ENCODE data around the gene WASL.

Gene WASL

DNA sequence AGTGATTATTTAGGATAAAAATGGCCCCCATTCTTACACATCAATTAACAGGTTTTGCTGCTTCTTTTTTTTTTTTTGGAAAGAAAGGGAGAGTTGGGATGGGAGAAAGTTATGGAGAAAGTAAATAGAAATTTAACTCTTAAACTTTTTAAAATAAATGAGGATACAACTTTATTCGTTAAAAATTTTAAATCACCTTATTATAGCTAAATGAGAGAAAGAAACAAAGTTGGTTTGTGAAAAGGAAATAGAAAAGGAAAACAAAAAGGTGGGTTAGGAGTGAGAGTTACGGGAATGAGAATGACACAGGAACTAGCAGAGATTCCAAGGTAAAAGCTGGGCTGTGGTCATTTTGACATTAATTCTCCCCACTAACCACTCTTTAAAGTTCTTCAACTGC lies 58.3 kb downstream of the WASL start:
- DNase-seq (ENCODE audit: low read depth): no peak

DNA sequence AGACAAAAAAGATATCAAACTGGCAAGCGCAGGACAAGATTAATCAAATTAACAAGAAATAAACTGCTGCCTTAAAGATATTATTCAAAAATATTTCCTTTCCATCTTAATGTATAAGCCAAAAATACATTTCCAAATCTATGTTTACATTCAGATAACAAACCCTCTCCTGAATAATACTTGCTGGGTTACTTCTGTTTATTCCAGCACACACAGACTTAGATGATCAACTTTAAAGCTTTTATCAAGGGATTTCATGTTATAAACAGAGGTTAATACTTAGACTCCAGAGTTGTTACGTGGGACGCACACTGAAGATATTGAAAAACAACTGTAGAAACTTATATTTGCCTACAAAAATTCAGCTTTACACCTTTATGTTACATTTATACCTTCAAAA lies 59.6 kb downstream of the WASL start:
- no peak for DNase-seq (ENCODE audit: low read depth)

DNA sequence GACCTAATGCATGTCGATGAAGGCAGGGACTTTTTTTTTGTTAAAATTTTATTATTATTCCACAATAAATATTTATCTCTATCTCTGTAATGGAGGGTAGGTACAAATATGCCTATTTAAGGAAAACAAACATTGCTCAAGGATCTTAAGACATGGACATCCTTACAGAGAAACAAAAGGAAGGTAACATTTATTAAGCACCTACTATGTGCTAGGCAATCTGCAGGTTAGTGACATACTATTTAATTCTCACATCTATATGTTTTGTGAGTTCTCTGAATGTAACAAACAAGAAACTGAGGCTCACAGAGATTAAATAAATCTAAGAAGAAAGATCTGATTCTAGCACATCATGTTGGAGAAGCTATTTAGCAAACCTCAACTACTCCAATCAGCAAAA lies 61.1 kb downstream of the WASL start:
- DNase-seq (ENCODE audit: low read depth): no peak

DNA sequence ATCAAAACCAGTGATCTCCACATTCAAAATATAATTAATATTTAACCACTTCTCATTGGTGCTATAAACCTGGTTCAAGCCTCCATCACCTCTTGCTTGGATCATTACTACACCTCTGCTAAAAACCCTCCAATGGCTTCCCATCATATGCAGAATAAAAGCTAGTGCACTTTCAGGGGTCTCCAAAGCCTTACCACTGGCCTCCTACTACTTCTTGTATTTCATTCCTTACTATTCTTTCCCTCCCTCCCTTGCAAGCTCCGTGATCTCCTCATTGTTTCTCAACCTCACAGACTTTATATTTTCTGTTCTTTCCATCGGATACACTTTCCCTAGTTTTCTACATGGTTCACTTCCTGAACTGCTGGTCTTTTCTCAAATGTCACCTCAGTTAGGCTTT lies 61.6 kb downstream of the WASL start:
- DNase-seq (ENCODE audit: low read depth): no peak

DNA sequence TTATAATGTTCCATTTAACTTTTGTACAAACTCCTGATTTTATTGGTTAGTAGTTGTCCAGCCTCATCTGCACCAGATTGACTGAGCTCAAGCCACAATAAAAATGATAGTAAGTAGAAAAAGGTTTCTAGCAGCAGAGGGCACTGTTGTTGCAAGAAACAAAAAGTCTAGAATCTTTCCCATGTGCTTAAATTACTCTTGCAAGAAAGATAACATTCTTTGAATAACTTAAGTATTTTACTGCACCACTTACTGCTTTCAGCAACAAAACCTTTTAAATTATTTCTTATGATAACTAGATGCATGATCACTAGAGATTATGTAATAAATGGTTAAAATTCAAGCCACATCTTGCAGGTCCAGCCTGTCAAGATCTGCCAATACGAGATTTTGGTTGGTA lies 66.1 kb downstream of the WASL start:
- DNase-seq (ENCODE audit: low read depth): no peak

DNA sequence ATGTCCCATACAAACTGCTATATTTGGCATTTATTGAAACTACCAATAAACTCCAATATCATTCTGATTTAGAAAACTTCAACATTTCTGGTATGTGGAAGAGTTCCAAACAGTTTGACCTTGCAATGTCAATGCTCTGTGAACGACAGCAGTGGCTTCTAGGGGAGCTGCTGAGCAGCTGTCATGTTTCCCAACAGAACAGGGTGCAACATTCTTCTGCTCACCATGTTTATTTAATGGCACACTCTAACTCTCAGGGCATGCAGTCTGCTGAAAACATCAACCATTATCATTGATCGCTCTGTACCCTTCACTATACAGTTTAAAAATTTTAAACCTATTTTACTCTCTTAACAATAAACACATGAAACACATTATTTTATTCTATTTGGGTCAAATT lies 67.2 kb downstream of the WASL start:
- no peak for DNase-seq (ENCODE audit: low read depth)

DNA sequence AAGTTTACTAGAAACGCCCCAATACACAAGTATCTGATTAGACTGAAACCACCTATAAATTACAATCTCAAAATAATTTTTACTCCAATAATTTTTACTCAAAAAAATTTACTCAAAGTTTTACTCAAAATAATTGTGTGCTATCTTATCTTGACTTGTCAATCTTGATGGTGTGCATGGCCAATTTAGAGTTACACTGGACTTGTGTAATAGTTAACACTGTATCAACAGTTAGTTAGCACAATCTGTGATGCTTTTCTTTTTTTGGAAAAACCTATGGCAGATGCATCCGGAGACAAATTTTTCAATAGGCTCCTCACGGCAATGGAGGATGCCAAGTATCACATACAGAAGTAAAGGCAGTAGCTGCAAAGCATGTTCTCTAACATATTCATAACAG lies 68.2 kb downstream of the WASL start:
- no peak for DNase-seq (ENCODE audit: low read depth)

DNA sequence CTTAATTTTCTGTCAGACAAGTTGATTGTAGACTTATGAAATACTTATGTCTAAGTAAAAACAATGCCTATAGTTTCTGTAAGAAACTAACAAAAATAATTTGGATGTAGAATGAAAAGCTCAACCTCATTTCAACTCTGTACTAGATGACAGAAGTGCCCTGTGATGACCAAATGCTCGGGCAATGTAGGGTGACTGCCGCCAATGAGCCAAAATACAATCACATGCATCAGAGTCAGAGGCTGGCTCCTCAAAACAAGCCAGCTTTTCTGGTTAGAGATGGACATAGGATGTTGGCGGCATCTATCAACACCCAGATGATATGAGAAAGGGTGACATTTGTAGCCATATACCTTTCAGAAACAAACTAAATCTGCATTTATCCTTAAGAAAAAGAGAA lies 69.2 kb downstream of the WASL start:
- DNase-seq (ENCODE audit: low read depth): no peak

DNA sequence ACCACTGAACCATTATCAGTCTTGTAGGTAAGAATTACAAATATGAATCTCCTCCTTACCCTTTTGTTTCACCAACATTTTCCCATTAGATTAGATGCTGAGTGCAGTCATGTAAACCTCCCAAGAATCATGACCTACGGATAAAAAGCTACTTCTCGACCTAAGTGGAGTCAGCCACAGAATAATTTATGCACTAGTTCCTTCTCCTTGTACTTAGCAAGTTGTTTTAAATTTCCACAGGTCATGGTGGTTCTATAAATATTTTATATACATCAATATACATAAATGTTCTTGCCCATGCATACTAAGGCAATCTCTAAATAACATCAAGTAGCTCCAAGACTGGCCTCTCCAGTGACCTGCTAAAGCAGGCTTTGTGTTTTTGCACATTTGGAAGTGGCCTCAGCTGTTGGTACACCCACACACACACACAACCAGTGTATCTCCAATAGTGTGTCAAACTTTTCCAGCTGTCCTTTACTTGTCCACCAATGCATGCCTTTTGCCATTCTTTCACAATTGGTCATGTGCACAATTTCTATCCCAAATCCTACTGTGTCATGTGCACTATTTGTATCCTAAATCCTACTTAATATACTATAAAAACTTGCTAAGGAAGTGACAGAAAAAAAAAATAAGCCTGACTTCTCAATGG lies 71.6 kb downstream of the WASL start:
- no peak for DNase-seq (ENCODE audit: low read depth)

DNA sequence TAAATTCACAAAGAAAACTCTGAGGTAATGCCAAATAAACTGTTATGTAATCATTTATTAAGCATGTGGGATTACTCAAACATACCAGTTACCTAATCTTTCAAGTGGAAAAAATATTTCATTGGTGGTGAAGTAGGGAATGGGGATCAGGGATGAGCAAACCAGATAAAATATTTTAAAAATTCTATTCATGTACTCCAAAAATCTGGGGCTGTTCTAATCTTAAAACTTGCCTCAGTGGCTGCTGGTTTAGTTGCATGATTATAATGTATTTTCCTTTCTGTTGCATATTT lies 73.7 kb downstream of the WASL start:
- no peak for DNase-seq (ENCODE audit: low read depth)

DNA sequence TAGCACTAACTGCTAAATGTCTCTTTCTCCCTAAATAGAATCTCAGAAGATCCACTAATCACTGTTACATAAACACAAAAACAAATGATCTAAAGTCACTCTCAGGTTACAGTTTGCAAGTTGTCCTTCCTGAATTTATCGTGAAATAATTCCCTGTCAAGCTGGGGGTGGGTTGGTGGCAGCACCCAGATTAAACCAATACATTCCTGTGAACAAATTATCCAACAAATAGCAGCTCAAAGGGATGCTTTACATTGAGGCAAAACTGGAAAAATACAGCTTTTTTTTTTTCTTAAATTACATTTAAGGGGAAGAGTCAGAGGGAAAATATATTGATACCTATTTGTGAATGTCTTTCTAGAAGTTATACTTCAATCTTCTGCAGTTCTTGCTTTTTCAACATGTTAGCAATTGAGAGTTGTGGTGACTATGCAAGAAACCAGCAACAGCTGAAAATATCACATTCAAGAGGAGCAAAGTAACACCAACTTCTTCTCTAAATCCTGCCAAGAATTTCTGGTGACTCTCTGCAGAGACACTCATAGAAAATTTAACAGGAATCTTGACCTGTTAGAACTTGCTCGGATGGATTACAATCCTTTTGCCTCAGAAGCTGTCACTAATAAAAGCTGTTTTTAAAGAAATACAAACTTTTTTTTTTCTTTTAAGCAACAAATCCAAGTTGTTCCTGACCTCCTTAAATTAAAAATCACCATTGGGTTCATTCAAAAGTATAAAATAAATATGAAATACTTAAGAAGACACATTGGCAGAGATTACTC lies 74.2 kb downstream of the WASL start:
- DNase-seq (ENCODE audit: low read depth): no peak

DNA sequence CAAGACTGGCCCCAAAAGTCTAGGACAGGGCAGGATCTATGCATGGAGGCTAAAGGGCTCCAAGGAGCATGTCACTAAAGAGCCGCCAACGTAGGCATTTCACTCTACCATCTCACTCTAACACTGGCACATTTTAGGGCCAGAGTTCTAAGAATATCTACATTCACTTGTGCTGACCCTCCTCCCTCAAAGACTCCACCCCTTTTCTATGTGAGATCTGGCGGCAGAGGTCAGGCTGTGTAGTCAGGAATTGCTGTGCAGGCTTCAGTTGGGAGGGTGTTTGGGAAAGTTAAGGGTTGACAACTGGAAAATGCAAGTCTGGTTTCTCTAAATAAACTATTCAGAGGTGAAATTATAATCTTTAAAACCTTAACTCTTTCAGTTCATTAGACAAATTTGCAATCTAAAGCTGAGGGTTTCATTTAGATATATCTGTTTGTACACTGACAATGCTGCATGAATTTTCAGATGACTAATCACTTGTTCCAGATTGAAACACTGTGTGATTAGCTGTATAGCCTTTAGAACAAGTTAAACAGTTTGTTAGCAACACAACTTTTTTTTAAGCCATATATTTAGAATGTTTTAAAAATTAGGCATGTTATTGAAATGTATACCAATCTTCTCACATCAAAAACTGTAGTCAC lies 74.9 kb downstream of the WASL start:
- no peak for DNase-seq (ENCODE audit: low read depth)

DNA sequence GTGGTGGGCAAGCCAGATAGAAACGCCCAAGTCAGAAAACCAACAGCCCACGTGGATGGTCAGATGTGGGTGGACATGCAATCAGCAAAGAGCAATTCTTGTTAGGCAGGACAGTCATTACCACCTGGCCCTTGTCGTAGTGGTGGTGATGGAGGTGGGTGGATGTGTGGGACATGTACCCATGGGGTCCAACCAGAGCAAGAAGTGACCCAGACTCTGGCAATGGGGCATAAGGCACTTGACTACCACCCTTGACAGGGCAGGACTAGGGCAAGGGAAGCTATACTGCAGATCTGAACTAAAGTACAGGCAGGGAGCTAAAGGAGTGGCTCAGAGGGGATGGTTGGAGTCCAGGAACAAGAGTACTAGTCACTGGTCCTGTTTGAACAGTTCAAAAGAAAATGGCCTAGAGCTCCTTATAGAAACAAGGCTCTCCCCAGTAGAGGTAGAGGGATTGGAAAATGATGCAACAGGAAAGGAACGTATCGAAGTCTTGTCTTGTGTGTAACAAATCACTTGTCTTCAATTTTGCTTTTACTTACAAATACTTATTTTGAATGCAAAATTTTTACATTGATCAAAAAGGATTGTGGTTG lies 75.6 kb downstream of the WASL start:
- no peak for DNase-seq (ENCODE audit: low read depth)

DNA sequence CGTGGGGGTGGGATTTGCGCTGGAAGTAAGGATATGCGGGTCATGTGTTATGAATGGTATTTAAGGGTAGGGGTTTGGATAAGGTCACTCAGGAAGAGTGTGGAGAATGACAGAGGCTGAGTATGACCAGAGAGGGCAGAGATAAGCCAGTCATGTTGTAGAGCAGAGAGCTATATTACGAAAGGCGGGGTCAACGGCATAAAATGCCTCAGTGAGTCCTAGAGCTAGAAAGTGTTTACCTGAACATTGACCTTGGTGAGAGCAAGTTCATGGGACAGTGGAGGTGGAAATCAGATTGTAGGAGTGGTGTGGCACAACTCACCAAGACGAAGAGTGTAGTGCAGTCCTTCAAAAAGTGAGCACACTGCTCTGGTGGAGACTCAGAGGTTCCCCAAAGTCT lies 79.3 kb downstream of the WASL start:
- DNase-seq (ENCODE audit: low read depth): no peak

DNA sequence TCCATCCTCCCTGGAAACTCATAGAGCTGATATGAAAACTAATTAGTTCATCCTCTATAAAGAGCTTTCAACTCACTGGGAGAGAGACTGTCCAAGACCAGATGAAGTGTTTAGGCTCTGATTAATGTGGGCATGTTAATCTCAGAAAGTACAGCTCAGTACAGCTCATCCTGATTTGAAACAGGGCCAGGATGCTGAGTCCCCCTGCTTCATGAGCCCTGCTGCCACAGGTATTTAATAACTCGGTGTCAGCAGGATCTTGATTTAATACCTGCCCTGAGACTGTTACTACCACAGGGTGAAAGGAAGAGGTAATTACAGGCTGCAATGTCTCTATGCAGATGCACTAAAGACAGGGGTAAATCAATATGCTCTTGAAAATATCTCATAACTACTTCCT lies 82.3 kb downstream of the WASL start:
- no peak for DNase-seq (ENCODE audit: low read depth)

DNA sequence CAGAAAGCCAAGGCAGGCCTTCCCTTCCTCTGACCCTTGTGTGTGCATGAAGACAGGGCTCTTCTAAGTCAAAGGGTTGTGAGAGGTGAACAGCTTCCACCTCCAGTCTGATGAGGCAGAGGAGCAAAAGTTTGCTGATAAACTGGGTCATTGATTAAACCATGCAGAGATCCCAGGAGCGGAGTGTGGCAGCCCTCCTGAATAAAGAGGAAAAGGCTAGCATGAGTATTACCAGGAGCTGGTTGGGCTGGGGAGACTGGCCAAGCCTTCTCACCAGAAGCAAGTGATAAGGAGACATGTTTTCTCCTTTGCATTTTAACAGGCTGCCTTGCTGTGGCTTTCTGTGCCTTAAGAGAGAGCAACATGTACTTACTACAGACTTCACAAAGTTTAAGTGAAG lies 82.9 kb downstream of the WASL start:
- DNase-seq (ENCODE audit: low read depth): no peak

DNA sequence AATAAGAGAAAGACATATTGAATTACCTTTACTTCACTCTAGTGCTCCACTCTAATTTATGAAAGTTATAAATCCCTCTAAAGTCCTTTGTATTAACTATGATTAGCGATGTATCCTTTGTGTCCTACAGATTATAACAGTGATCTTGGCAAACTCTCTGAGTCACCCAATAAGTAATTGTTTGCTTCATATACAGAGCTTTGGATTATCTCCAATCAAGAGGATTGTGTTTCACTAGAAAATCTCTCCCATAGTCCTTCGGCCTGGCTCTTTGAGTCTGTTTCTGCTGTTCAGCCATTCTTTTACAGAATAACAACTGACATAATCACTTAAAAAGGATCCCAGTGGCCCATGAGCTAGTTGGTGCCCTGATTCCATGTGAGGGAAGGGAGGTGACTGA lies 83.6 kb downstream of the WASL start:
- DNase-seq (ENCODE audit: low read depth): no peak

DNA sequence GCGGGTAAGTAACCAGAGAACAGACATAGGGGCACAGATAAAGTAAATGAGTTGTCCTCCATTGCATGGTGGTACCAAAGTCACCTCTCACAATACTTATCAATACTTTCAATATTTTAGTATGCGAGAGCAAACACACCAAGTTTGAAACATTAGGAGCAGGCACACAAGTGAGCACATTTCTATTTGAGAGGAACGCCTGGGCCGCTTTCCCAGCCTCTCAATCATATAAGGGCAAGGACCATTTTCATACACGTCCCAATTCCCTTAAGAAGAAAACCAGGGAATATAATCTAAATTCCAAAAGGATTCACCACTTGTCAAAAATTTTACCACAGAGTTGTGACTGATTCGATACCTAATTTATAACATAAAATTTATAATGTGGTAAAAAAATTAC lies 85.6 kb downstream of the WASL start:
- no peak for DNase-seq (ENCODE audit: low read depth)

DNA sequence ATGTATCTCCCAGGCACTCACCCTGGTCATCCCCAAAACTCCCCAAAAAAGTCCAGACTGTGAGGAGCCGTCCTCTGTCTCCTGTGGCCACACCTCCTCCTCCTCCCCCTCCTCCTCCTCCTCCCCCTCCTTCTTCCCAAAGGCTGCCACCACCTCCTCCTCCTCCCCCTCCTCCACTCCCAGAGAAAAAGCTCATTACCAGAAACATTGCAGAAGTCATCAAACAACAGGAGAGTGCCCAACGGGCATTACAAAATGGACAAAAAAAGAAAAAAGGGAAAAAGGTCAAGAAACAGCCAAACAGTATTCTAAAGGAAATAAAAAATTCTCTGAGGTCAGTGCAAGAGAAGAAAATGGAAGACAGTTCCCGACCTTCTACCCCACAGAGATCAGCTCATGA lies 86.0 kb downstream of the WASL start:
- no peak for DNase-seq (ENCODE audit: low read depth)

DNA sequence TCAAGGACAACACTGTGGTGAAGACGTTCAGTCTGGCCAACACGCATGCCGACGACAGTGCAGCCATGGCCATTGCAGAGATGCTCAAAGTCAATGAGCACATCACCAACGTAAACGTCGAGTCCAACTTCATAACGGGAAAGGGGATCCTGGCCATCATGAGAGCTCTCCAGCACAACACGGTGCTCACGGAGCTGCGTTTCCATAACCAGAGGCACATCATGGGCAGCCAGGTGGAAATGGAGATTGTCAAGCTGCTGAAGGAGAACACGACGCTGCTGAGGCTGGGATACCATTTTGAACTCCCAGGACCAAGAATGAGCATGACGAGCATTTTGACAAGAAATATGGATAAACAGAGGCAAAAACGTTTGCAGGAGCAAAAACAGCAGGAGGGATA lies 86.5 kb downstream of the WASL start:
- no peak for DNase-seq (ENCODE audit: low read depth)

DNA sequence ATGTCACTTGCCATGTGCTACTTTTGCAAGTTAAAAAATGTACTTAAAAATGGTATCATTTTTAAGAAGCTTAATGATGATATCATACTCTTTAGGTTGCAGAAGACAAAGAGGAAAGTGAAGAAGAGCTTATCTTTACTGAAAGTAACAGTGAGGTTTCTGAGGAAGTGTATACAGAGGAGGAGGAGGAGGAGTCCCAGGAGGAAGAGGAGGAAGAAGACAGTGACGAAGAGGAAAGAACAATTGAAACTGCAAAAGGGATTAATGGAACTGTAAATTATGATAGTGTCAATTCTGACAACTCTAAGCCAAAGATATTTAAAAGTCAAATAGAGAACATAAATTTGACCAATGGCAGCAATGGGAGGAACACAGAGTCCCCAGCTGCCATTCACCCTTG lies 87.0 kb downstream of the WASL start:
- DNase-seq (ENCODE audit: low read depth): no peak

DNA sequence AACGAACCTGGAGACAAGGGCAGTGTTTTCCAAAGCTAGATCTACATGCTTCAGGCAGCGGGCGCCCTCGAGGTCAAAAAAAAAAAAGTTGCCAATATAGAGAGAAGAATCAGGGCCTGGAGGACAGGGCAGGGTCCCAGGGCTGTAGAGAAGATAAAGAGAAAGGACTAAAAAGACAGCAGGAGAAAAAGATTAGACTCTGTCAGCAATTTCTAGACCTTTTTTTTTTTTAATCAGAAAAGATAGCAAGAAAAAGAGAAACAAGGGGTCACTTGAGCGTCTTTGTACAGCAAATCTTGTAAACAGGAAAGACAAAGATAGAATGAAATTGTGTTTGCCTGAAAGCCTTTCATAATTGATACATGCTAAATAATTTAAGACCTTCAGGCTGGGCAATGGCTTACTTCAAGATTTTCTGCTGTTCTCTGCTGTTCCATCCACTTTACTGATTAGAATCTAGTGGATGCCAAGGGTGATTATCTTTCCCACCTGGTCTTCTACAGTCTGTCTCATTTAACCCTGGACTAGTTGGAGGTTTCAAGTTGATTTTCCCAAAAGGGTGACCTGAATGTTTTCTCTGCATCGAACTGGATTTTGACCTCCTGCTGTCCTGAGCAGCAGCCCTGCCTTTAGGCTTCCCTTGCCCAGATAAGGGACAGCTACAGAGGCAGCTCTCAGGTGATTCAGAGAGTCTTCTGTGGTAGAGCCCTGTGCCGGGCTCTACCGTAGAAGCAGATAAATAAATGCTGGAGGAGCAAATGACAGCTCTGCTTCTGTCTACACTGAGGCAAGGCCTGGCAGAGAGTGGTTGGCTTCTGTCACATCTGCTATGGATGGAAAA lies 88.1 kb downstream of the WASL start:
- no peak for DNase-seq (ENCODE audit: low read depth)

DNA sequence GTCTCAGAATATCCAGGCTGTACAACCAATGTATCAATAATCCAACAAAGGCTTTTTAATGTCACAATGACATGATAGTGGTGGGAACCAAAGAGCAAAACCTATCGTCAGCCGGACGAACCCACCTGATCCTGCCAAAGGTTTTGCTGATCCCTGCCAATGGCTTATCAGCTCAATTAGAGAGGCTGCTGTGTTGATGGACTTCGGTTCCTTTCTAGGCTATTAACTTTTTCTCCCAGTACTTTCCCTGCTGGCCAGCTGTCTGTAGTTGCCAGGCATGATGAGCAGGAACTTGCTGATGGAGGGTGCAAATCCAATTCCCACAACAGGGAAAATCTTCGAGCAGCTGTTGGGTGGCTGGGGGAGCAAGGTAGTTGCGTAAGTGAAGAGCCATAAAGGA lies 90.8 kb downstream of the WASL start:
- no peak for DNase-seq (ENCODE audit: low read depth)
